Measurements from ENCODE around the gene VASN. TPM values are rescaled to one million over a fixed set of nuclear protein-coding genes. Genes with fewer than 3 reads are reported as not detected.

The VASN gene
- total RNA-seq, 6 experiments from 2014 or later, result 92.0 to 131 (median 103) TPM

DNA sequence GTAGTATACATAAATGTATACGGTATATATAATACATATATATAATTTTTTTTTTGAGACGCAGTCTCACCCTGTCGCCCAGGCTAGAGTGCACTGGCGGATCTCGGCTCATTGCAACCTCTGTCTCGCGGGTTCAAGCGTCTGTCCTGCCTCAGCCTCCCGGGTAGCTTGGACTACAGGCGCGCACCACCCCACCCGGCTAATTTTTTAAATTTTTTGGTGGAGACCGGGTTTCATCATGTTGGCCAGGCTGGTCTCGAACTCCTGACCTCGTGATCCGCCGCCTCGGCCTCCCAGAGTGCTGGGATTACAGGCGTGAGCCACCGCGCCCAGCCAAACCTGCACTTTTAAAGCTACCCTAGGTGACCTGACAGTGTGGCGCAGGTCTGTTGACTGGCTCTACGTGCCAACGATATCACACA lies 21.3 kb upstream of the VASN start:
- peaks cover 30% of the 10 kb centered on the region for H3K4me1 Mint-ChIP-seq (ENCODE audit: low read depth)
- H3K36me3 Mint-ChIP-seq (ENCODE audit: low read depth), result no peaks in the 10 kb centered on the region; the same call in 1 of the 2 replicates
- no peak for TF ChIP-seq CTCF (IDR thresholded peaks at IDR 0.05)
- H3K9me3 Mint-ChIP-seq, result no peaks in the 10 kb centered on the region
- peak overlapping the region; percentile 98 for H3K4me3 Mint-ChIP-seq
- H3K27ac Mint-ChIP-seq, result peak overlapping the region; percentile 81
- H3K27me3 Mint-ChIP-seq (ENCODE audit: insufficient read depth), result peaks cover 2% of the 10 kb centered on the region; the same call in 1 of the 2 replicates
- no peak for DNase-seq

DNA sequence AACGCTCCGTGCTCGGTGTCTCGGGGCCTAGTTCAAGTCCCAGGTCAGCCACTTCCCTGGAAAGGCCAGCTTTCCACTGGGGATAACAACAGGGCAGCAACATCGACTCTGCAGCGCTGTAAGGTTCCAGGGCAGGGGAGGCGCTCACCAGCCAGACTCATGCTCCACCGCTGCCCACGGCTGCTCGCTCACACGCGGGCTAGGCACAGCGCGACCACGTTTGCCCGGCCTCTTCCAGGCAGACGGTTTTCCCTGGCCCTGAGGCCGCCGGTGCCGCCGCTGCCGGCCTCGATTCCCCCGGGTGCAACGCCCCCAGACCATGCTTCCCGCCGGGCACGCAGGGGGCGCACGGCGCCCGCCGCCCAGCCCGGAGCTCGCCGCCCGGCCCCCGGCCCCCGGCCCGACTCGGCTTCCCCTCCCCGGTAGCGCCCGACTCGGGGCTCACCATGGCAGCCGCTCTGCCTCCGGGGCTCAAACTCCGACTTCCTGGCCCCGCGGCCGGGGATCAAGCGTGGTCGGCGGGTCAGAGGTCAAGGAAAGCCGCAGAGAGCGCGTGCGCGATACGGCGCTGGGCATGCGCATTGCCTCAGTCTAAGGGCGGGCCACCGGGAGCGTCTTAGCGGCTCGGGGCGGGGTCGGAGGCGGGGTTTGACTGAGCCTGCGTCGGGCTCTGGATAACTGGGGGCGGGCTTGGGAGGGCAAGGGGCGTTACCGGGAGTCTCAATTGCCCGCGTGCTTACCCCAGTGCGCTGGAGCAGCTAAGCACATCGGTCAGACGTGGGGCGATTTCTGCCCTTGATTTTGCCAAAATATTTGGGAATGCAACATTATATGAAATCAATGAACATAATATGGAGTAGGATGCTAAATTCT lies 20.6 kb upstream of the VASN start, which contains the start of gene PAM16:
PAM16 (minus strand) TSS at position 535 of the 873 bp plus-strand sequence; CDS start at position 448, 87 bp downstream.
- peak; percentile 88 for DNase-seq
- Mint-ChIP-seq H3K4me3 (peak within 1 kb of the TSS; percentile 98), H3K27ac (peak within 1 kb of the TSS; percentile 81), H3K4me1 (ENCODE audit: low read depth) (peaks cover 30% of the 10 kb centered on the region), H3K36me3 (ENCODE audit: low read depth) (no peaks in the 10 kb centered on the region; the same call in 1 of the 2 replicates), H3K27me3 (ENCODE audit: insufficient read depth) (peaks cover 2% of the 10 kb centered on the region; the same call in 1 of the 2 replicates), H3K9me3 (no peaks in the 10 kb centered on the region)
- TF ChIP-seq CTCF (IDR thresholded peaks at IDR 0.05), result peak; percentile 53; the same call in 1 of the 2 replicates

- DNase-seq, result peak; percentile 47
- no peaks in the 10 kb centered on the region for H3K9me3 Mint-ChIP-seq
- no peaks in the 10 kb centered on the region; the same call in 1 of the 2 replicates for H3K36me3 Mint-ChIP-seq (ENCODE audit: low read depth)
- H3K4me3 Mint-ChIP-seq, result peak overlapping the region; percentile 98
- peaks cover 30% of the 10 kb centered on the region for H3K4me1 Mint-ChIP-seq (ENCODE audit: low read depth)
- H3K27me3 Mint-ChIP-seq (ENCODE audit: insufficient read depth), result peaks cover 2% of the 10 kb centered on the region; the same call in 1 of the 2 replicates
- no peak for TF ChIP-seq CTCF (IDR thresholded peaks at IDR 0.05)
- H3K27ac Mint-ChIP-seq, result peak overlapping the region; percentile 81
These were observed 19.8 kb upstream of the VASN start for GRCh38 chr16:4351880-4352279.

DNA sequence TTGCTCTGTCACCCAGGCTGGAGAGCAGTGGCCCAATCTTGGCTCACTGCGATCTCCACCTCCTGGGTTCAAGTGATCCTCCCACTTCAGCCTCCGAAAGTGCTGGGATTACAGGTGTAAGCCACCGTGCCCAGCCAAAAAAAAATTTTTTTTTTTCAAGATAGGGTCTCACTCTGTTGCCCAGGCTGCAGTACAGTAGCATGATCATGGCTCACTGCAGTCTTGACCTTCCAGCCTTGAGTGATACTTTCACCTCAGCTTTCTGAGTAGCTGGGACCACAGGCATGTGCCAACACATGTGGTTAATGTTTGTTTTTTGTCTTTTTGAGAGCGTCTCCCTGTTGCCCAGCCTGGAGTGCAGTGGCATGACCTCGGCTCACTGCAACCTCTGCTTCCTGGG lies 18.8 kb upstream of the VASN start:
- Mint-ChIP-seq H3K4me3 (no peak overlapping the region), H3K9me3 (no peaks in the 10 kb centered on the region), H3K36me3 (ENCODE audit: low read depth) (no peaks in the 10 kb centered on the region; the same call in 1 of the 2 replicates), H3K27ac (no peak overlapping the region; the same call in 1 of the 2 replicates), H3K27me3 (ENCODE audit: insufficient read depth) (peaks cover 2% of the 10 kb centered on the region; the same call in 1 of the 2 replicates), H3K4me1 (ENCODE audit: low read depth) (peaks cover 30% of the 10 kb centered on the region)
- TF ChIP-seq CTCF (IDR thresholded peaks at IDR 0.05), result no peak
- no peak for DNase-seq

- Mint-ChIP-seq H3K4me1 (ENCODE audit: low read depth) (peaks cover 21% of the 10 kb centered on the region), H3K27ac (peak overlapping the region; percentile 34; the same call in 1 of the 2 replicates), H3K27me3 (ENCODE audit: insufficient read depth) (peaks cover 2% of the 10 kb centered on the region; the same call in 1 of the 2 replicates), H3K36me3 (ENCODE audit: low read depth) (no peaks in the 10 kb centered on the region; the same call in 1 of the 2 replicates), H3K9me3 (no peaks in the 10 kb centered on the region), H3K4me3 (peak overlapping the region; percentile 25; the same call in 1 of the 2 replicates)
- DNase-seq, result no peak
- no peak for TF ChIP-seq CTCF (IDR thresholded peaks at IDR 0.05)
These were observed 18.0 kb upstream of the VASN start for GRCh38 chr16:4353675-4354074.
